Medulla oblongata (tissue), 1 donor: ENCODE results near the gene PDGFRA.

Experiments
- DNase-seq: peaks from one replicate; pipeline ENCODE4 v3.0.0-alpha.2; 2015; ENCODE audit errors: extremely low spot score

The PDGFRA gene

DNA sequence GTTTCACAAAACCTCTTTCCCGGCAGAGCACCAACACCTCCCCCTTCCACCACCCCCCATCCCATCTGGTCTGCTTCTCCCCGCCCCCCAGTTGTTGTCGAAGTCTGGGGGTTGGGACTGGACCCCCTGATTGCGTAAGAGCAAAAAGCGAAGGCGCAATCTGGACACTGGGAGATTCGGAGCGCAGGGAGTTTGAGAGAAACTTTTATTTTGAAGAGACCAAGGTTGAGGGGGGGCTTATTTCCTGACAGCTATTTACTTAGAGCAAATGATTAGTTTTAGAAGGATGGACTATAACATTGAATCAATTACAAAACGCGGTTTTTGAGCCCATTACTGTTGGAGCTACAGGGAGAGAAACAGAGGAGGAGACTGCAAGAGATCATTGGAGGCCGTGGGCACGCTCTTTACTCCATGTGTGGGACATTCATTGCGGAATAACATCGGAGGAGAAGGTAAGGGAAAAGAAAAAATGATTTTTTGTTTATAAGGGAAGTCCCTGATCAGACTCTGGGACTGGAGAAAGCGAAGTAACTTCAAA is at the start of gene PDGFRA:
PDGFRA (plus strand) TSS at position 333 of the 541 bp plus-strand sequence. CDS start 29,476 bp downstream, outside the sequence.
- DNase-seq = peak; percentile 42

DNA sequence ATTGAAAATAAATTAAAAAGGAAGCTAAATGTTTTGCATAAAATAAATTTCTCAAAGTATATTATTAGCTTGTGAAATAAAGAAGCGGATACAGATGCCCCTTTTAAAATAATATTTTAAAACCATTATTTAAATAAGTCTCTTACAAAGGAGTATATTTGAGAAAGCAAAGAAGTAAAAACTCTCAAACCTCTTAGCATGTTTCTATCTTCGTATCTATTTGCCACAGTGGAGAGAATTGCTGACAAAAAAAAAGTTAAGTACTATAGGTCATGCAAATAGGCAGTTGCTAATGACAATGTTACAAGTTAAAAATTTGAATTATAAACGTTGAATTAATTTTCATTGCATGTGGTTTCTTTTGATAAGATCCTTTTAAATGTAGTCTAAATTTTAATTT is 44.5 kb upstream of the PDGFRA start:
- DNase-seq = no peak

DNA sequence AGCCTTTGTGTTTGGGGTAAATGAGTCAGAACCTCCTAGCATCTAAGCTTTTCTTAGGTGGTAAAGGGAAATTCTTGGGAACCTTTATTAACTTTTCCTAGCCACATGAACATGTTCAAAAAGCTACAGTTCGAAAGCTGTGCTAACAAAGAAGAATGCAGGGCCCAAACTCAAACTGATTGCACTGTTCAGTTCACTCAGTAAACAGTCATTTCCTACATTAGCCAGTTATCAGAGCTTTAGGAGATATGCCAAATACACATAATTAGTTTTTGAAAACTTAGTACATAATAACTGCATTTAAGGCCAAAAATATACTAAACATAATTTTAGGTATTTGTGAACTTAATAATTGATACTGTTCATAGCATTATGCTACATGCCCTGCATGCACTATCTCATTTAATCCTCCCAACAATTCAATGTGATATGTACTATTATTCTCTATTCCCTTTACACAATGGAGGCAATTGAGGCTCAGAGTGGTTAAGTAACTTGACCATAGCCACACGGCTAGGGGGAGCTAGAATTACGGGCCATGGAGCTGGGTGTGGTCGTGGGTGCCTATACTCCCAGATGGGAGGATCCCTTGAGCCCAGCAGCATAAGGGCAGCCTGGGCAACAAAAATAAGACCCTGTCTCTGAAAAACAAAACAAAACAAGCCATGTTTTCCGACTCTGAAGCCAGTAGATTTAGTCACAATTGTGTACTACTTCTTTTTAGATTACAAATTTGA is 43.9 kb upstream of the PDGFRA start:
- no peak for DNase-seq

DNA sequence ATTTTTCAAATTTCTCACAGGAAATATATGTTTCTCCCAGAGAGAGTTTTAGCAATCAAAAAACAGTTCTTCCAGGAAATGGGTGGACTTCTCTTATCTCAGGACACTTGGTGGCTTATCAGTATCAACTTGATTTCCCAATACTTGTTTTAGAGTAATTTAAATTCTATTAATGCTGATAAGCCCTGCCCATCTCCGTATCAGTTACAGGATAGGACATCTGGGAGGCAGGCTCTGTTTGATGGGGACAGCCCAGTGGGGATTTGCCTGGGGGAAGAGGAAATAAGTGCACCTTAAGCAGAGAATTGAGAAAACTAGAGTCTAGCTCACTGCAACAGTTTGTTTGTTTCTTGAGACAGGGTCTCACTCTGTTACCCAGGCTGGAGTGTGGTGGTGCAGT is 43.2 kb upstream of the PDGFRA start:
- DNase-seq = no peak

DNA sequence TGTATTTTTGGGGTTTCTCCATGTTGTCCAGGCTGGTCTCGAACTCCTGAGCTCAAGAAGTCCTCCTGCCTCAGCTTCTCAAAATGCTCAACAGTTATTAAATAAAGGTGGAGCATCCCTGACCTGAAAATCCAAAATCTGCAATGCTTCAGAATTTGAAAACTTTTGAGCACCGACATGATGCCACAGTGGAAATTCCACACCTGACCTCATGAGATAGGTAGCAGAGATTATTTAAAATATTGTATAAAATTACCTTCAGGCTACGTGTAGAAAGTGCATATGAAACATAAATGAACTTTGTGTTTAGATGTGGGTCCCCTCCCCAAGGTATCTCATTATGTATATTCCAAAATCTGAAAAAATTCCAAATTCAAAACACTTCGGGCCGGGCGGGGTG is 42.7 kb upstream of the PDGFRA start:
- no peak for DNase-seq

DNA sequence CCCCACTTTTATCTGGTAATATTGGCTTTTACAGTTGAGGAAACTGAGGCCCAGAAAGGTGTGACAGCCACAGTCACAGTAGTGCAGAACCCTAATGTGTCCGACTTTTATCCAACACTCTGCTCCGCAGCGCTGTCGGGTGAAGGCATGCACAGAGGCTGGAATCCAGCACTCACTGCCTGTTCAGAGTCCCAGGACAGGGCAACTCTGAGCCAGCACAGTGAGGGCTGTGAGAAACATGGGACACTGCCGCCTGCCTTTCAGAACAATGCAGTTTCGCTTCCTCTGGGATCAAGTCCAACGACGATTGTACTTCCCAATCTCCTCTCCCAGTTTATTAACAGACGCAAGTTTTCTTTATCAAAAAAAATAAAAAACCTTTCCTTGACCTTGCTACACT is 41.9 kb upstream of the PDGFRA start:
- peak; percentile 21 for DNase-seq

DNA sequence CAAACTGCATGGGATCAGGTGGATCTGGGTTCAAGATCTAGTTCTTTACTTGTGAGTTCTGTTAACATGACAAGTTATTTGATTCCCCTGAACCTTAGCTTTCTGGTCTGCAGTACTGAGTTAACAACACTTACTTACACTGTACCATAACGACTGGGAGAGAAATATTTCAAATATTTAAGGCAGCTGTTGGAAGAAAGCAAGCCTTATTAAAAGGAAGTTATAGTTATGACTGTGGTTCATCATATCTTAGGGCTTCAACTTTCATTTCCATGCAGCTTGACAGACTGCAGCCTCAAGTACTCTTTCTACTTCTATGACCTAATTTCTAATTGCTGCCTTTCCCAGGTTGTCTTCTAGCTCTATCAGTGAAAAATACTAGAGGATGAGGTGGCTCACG is 40.0 kb upstream of the PDGFRA start:
- no peak for DNase-seq

DNA sequence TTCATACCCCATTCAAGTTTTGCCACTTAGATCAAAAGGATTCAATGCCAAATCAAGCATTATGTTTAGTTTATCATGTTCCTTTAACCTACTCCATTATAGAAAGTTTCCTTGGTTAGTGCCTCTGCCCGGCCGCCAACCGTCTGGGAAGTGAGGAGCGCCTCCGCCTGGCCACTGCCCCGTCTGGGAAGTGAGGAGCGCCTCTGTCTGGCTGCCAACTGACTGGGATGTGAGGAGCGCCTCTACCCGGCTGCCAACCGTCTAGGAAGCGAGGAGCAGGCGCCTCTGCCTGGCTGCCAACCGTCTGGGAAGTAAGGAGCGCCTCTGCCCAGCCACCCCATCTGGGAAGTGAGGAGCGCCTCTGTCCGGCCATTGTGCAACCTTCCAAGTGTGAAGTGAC is 36.3 kb upstream of the PDGFRA start:
- no peak for DNase-seq

DNA sequence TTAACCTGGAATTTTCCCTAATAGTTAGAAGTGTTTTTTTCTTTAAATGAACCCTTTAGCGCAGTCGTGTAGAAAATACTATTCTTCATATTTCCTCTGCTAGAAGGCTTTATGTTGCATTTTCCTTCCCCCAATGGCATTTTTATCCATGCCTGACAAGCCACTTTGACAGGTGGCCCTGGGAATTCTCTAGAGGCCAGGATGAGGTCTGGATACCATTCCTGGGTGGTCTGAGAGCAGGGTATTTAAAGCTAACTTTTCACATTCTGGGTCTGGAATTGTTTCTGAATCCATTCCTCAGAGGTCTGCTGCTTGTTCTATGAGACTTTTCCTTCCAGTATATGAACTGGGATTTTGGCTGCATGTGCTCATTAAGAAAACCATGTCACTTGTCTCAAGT is 31.2 kb upstream of the PDGFRA start:
- no peak for DNase-seq

DNA sequence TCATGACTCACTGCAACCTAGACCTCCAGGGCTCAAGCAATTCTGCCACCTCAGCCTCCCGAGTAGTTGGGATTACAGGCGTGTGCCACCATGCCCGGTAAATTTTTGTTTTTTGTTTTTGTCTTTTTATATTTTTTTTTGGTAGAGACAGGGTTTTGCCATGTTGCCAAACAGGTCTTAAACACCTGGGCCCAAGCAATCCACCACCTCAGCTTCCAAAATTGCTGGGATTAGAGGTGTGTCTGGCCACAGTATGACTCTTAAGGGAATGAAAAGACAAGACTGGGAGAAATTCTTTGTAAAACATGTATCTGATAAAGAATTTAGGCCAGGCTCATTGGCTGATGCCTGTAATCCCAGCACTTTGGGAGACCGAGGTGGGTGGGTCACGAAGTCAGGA is 29.2 kb upstream of the PDGFRA start:
- no peak for DNase-seq

DNA sequence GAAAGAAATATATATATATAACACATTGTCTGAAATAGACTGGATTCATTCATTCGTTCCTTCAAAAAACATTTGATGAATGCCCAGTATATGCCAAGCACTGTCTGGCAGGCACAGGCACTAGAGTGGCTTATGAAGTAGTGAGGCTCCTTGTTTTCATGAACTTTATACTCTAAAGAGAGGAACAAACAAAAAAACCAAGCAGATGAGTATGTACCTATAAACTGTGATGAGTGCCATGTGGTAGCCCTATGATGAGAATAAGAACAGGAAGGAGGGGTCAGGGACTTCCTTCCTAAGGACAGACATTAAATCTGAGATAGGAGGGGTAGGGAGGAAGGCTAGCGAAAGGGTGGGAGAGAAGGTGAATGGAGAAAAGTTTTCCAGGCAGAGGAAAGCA is 19.5 kb upstream of the PDGFRA start:
- DNase-seq = no peak

DNA sequence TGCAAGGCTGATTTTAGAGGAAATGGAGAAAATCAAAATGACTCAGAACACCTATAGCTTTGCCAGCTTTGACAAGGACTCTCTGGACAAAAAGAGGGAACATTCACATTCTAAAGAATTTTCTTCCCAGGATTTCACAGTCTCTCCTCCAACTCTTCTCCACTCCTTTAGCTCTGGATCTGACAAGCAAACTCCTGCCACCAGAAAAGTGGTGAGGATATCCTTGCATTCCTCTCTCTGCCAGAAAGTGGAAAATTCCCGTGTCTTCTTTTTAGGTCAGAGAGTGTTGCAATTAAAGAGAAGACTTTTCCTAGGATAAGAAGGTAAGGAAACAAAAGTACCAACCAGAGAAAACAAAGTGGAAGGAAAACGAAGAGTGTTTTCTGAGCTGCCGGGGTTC is 16.1 kb upstream of the PDGFRA start:
- DNase-seq = no peak

DNA sequence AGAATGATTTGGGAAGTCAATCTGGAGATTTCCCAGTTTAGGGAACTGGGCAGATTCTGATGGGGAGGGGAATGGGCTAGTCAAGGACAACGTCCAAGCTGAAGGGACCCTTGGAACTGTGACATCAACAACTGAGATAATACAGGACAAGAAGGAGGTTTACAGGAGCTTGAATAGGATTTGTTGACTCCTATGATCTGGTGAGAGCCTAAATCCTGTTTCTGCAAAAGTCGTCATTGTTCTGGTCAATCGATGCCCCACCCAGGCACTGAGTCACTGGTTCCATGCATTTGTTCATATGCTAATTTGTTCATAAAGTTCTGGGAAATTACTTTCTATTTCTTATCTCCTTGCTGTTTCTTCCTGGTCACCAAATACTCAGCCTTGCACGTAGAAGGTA is 15.3 kb upstream of the PDGFRA start:
- DNase-seq = no peak

DNA sequence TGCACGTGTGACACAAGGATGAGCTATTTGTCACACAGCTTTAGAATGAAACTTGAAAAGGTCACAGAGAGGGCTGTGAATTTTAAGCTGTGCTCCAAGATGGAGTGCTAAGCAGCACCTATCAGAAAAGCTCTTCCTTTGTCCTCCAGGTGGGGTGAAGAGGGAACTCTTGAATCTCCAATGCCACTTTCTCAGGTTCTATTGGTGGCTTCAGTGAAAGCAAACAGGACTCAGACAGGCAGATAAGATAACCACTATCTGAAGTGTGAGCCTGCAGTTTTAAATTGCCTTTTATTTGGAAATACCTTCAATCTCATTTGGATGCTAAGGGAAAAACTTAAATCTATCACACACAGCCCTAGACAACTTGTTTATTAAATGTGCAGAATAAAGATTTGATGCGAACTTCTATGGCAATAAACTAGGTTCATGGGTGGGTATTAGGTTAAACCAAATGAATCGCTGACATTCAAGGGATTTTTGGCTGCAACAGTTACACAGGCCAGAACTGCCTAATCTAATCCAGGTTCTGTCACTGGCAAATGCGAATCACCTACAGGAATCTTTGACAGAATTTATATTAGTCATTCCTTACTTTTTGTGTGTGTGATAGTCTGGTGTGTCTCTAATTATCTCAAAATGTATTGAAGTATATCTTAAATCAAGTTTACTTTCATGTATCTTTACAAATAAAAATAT is 13.6 kb upstream of the PDGFRA start:
- no peak for DNase-seq

DNA sequence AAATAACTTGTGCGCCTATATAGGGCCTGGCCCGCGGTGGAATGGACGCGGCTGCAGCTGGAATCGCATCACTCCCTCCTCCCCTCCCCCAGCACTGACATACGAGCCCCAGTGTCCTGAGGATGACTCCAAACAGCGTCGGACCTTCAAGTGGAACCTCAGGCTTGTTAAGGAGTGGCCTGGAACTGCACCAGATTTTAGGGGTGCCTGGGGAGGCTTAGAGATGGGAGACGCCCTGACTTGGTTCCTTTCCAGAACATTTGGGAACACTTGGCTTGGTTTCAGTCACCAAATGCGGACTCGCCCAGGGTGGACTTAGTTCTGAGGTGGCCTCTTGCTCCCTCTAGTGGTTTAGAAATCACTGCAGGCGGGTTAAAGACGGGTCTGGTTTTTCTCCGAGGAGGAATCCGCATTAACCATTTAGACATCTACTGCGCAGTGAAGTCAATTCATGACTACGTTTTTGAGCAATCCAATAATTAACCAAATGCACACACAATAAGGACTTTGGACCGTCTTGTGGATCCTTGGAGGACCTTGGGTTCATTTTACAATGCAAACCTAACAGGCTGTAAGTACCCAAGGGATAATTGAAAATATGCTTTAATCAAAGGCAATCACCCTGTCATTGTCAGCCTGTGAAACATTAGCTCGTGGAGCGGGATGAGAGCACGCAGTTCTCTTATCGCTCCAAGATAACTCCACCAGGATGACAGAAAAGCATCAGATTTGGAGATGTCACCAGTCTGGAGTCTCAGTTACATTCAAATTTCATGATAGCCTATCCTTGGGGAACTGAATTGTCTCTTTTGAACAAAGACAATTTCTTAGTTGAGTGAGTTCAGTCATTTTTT is 11.2 kb upstream of the PDGFRA start:
- DNase-seq = peak; percentile 89

DNA sequence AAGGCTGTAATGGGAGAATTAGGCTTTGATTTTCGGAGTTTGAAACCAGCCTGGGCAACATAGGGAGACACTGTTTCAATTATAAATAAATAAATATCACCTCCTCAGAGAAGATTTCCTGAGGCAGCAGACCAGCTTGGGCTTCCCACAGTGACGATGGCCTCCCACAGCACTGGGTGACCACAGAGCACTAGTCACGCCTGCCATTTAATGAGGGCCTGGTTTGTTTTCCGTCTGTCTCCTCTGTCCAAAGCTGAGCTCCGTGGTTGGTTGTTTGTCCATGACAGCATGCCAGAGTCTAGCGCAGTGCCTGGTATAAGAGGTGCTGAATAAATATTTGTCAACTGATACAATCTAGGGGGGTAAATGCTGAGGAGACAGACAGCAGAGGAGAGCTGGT is 10.4 kb upstream of the PDGFRA start:
- no peak for DNase-seq

DNA sequence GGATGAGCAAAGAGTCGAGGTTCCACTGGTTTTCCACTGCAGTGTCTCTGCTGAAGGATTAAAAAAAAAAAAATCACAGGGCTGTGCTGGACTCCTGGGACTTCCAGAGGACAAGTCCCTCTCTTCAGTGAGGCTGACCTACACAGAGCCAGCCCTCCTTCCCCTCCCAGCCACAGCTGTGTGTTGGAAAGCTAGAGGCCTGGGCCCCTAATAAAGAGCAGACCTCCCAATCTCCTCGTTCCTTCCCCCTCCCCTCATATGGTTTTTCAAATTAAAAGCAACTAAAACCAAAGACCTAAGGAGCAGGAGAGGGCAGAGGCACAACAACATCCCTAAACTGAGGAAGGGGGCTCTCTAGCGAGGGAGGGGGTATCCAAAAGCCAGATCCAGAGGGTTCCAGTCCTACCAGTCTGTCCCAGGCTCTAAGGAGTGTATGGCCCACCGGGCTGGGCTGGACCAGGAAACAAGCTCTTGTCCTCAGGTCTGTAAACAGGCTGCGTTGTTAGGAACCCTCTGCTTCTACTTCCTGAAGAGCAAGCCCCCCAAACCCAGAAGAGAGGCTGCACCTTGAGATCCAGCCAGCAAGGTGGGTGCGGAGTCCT is 4.0 kb upstream of the PDGFRA start:
- no peak for DNase-seq

DNA sequence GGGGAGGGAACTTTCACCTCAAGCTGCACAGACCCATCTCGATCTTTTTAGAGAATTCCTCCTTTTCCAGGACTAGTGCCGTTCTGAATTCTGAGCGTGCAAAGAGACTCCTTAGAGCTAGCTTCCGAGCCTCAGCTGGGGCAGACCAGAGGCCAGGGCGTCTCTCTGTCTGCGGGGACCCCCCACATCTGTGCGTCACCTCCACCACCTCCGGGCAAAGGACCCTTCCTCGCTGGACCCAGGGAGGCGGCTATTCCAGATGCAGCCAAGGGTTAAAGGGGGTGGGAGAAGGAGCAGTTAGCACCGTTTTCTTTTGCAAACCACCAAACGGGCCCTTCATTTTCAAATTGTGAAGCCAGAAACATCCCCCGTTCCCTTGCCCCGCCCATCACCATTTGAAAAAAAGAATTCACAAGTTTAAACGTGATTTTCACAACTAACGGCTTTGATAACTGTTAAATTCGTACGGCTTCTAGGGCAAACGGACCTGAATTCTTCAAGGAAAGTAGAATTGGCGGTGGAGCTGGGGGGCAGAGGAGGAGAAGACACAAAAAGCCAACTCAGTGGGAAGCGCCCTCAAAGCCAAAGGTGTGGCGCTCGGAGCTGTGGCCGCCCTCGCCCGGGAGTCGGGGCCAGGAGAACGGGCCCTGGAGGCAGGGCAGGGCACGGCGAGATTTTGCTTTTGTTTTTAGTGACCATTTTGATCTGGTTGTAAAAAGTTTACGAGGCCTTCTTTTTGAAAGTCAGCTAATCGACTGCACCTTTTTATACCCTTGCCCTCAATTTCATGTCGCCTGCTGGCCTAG is 3.3 kb upstream of the PDGFRA start:
- DNase-seq = no peak

DNA sequence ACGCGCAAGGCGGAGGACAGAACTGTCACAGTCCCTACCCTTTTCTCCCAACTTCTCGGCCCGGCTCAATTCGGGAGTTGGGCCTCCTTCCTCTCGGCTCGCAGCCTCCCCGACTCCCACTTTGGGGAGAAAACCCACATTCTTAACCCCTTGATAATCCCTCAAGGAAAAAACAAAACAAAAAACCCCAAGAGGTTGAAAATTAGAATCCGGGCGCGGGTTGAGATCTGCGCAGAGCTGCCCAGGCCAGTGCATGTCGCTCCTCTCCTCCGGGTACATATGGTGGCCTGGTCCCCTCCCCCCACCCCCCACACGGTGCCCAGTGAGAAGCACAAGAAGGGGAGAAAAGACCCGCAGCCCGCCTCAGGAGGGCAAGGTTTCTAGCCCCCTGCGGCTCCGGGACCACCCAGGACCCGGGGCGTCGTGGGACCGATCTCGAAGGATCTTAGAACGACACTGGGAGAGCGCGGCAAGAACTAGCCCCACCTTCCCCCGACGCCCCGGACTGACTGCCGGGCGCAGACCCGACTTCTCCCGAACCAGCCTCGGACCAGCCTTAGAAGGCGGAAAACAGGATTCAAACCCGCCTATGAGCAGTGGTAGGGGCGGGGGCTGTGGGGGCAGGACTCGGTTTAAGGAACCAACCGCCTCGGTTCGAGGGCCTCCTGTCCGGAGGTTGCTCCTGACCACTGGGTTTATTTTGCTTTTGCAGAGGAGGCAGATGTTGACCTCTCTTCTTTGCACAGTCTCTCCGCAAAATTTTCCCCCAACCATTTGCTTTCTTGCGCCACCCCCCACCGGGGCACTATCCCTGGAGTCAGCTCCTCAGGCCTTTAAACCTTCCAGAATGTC is 2.5 kb upstream of the PDGFRA start:
- no peak for DNase-seq
